HG02798 (cell line): ENCODE data around the gene MID1.

Source experiments
- ATAC-seq: cut with Tn5 transposase; IDR thresholded peaks from one replicate; pipeline ENCODE4 v1.9.1; 2021; ENCODE audit warnings: mild to moderate bottlenecking; ENCODE audit not compliant: unreplicated experiment, poor library complexity

MID1 gene

GRCh38 chrX:10620121-10620699, at the start of gene MID1:
Gene MID1 (minus strand): TSS chrX:10620585. CDS start chrX:10567547, 53,038 bp downstream.
- no peak for ATAC-seq

DNA sequence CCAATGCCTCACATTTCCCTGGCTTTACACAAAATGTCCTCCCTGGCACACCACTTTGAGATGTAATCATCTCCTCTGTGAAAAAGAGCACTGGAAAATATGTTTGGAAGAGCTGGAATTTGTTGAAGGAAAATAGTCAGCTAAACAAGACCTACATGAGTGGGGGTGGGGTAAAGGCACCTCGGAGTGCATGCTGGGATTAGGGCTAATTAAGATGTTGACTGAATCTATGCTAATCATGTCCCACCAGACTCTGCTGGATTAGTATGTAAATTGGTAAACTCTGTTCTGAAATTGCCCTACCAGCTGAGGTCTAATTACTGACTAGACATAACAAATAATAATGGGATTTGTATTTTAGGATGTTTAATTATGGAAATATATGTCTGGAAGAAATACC, 46.8 kb upstream of the MID1 start:
- ATAC-seq: no peak

- ATAC-seq: no peak
Measured at GRCh38 chrX:10666102-10666501, 45.7 kb upstream of the MID1 start.

DNA sequence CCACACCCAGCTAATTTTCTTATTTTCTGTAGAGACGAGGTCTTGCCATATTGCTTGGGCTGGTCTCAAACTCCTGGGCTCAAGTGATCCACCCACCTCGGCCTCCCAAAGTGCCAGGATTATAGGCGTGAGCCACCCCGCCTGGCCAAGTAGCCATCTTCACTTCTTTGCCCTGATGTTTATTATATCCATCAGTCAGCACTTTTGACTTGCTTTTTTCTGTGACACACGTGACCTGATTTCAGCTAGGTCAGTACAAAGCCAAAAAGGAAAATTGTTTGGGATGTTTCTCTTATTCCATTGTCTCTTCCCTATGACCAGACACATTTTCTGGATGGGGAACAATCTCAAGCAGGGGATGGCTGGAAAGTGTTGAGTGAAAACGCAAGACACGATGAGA, 45.3 kb upstream of the MID1 start:
- ATAC-seq: no peak

GRCh38 chrX:10660171-10660570, 39.8 kb upstream of the MID1 start:
- ATAC-seq: no peak

GRCh38 chrX:10656214-10656613, 35.8 kb upstream of the MID1 start:
- ATAC-seq: no peak

GRCh38 chrX:10654960-10655359, 34.6 kb upstream of the MID1 start:
- ATAC-seq: no peak

DNA sequence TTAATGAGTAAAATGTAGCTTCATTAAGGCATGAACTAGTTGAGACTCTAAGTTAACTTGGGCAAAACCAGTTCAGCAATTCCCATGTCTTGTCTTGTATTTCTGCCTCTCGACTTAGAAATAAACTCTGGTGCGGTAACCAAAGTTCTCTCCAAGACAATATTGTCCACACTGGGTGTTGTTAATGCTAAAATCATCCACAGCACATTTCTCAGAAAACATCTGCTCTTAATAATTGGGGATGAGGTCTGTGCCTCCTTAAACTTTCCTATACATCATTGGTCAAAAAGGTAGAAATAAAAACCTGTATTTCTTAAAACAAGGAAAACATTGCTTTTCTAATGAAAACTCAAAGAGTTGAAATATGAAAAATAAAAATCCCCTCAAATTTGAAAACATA, 32.9 kb upstream of the MID1 start:
- ATAC-seq: no peak

- no peak for ATAC-seq
Measured at GRCh38 chrX:10649265-10649664, 28.9 kb upstream of the MID1 start.

GRCh38 chrX:10648614-10649013, 28.2 kb upstream of the MID1 start:
- ATAC-seq: no peak

DNA sequence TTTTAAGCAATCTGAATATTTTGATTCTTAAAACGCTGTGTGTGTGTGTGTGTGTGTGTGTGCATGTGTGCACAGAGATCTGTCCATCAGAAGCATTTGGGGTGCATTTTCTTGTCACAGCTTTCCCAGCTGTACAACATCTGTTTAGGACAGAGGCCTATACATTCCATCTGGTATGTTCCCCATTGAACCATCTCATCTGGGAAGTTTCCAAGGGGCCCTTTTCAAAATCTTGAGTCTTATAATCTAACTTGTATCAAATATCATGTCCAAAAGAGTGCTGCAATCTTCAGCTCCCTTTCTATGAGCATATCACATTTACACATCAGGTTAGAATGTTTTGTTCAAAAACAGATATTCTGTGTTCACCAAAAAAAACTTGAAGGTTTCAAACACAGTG, 16.5 kb upstream of the MID1 start:
- no peak for ATAC-seq

- no peak for ATAC-seq
Measured at GRCh38 chrX:10636337-10636736, 16.0 kb upstream of the MID1 start.

- ATAC-seq: no peak
Measured at GRCh38 chrX:10634392-10635161, 14.2 kb upstream of the MID1 start.

DNA sequence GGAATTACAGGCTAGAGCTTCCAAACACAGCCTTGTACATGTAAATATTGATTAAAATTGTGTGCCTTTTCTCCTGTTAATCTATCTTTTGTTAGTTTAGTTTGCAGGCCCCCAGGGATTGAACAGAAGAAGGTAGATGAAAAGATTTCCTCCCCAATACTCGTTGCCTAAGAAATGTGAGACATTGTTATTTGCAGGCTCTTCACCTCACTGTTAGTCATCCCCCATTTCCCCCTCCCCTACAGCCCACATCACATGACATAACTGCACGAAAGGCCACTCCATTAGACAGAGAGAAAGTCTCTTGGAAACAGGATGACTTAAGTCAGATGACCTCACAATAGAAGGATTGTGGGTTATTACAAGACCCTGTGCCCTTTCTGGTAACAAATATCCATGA, 13.3 kb upstream of the MID1 start:
- ATAC-seq: no peak

- no peak for ATAC-seq
Measured at GRCh38 chrX:10631416-10632145, 11.2 kb upstream of the MID1 start.

DNA sequence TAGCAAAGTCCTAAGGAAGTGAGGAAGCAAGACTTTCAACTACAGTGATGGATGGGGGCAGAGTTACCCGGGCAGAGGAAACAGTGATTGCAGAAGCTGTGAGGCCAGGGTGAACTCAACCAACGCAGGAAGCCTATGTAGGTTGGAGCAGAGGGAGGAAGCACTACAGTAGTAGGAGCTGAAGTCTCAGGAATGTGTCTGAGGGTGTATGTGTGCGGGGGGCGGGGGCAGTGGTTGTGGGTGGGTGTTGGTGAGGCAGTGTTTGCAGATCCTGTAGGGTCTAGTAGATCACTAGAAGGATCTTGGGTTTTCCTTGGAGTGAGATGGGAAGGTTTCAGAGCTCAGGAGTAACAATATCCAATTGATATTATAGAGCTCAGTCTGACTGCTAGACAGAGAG, 9.9 kb upstream of the MID1 start:
- no peak for ATAC-seq

GRCh38 chrX:10629905-10630304, 9.5 kb upstream of the MID1 start:
- ATAC-seq: no peak

- ATAC-seq: no peak
Measured at GRCh38 chrX:10628906-10629305, 8.5 kb upstream of the MID1 start.

GRCh38 chrX:10622197-10622596, 1.8 kb upstream of the MID1 start:
- ATAC-seq: no peak

GRCh38 chrX:10619425-10620046, 849 bp downstream of the MID1 start:
- no peak for ATAC-seq

DNA sequence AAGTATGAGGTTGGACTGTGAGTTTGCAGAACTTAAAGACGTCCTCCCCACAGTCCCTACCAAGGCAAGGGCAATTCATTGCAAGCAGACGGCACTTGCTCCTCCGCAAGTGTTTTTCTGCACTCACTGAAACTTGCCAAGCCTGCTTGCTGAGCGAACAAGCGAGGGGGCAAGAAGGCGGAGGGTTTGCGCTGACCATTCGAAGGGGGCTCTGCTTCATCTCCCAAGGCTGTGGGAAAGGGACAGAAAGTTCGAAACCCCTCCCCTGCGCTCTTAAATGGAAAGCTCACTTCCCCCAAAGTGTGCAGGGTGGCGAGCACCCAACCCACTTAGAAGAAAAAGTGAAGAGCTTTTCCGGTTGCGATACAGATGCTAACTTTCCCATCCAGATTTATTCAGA, 1.4 kb downstream of the MID1 start:
- no peak for ATAC-seq
